GM23248 (cell line): ENCODE results near the gene RMI1. TPM values are rescaled to one million over a fixed set of nuclear protein-coding genes. Genes with fewer than 3 reads are reported as not detected.
A peak's percentile ranks its signal among the peaks of the same experiment; 100 is the strongest.

Source experiments
- DNase-seq: peaks from one replicate; pipeline ENCODE4 v3.0.0-alpha.2; 2015
- H2AFZ ChIP-seq: fragments of 200-600 bp; sonication (generic); 2 replicates; pipeline ENCODE4 v1.6.1; 2016; ENCODE audit warnings: antibody characterized with exemption
- H3F3A ChIP-seq: fragments of 200-600 bp; sonication (generic); 2 replicates; pipeline ENCODE4 v1.6.1; 2016; ENCODE audit warnings: mild to moderate bottlenecking, antibody characterized with exemption, mixed run types; ENCODE audit not compliant: insufficient read depth
- H3K27ac ChIP-seq: fragments of 200-600 bp; sonication (generic); 2 replicates; pipeline ENCODE4 v1.5.1; 2016; ENCODE audit warnings: mild to moderate bottlenecking
- H3K27me3 ChIP-seq: fragments of 200-600 bp; sonication (generic); replicated peaks from 2 replicates; pipeline ENCODE4 v1.6.1; 2016; ENCODE audit warnings: mild to moderate bottlenecking; ENCODE audit not compliant: insufficient read depth
- H3K36me3 ChIP-seq: fragments of 200-600 bp; sonication (generic); 2 replicates; pipeline ENCODE4 v1.6.1; 2016; ENCODE audit warnings: low read depth, mild to moderate bottlenecking
- H3K4me1 ChIP-seq: fragments of 200-600 bp; sonication (generic); 2 replicates; pipeline ENCODE4 v1.6.1; 2016; ENCODE audit warnings: mild to moderate bottlenecking; ENCODE audit not compliant: insufficient read depth
- H3K4me2 ChIP-seq: fragments of 200-600 bp; sonication (generic); one replicate; pipeline ENCODE4 v1.6.1; 2016; ENCODE audit warnings: mild to moderate bottlenecking; ENCODE audit not compliant: unreplicated experiment
- H3K4me3 ChIP-seq: fragments of 200-600 bp; sonication (generic); 2 replicates; pipeline ENCODE4 v1.5.1; 2016; ENCODE audit warnings: mild to moderate bottlenecking
- H3K79me2 ChIP-seq: fragments of 200-600 bp; sonication (generic); 2 replicates; pipeline ENCODE4 v1.6.1; 2016; ENCODE audit warnings: mild to moderate bottlenecking; ENCODE audit not compliant: insufficient read depth
- H3K9ac ChIP-seq: fragments of 200-600 bp; sonication (generic); 2 replicates; pipeline ENCODE4 v1.6.1; 2016; ENCODE audit warnings: mild to moderate bottlenecking
- H3K9me2 ChIP-seq: fragments of 200-600 bp; sonication (generic); 2 replicates; pipeline ENCODE4 v1.6.1; 2016; ENCODE audit warnings: mixed run types, mild to moderate bottlenecking, moderate library complexity; ENCODE audit not compliant: insufficient read depth
- H3K9me3 ChIP-seq: fragments of 200-600 bp; sonication (generic); one replicate; pipeline ENCODE4 v1.6.1; 2017; ENCODE audit warnings: low read depth
- H4K20me1 ChIP-seq: fragments of 200-600 bp; sonication (generic); 2 replicates; pipeline ENCODE4 v1.6.0; 2016; ENCODE audit not compliant: insufficient read depth
- EZH2 ChIP-seq: fragments of 200-600 bp; sonication (generic); IDR thresholded peaks from 2 replicates; pipeline ENCODE4 v1.6.1; 2018; ENCODE audit warnings: antibody characterized with exemption, mild to moderate bottlenecking; ENCODE audit not compliant: insufficient read depth, poor library complexity, severe bottlenecking
- EZH2phosphoT487 ChIP-seq: fragments of 200-600 bp; sonication (generic); IDR thresholded peaks from 2 replicates; pipeline ENCODE4 v1.6.1; 2018; ENCODE audit warnings: antibody characterized with exemption, moderate library complexity, mild to moderate bottlenecking, low read depth; ENCODE audit not compliant: insufficient read depth
- WGBS, 2 experiments: methylation state at CpG; one replicate each; pipeline ENCODE4 v1.1.6; 2015 to 2017; ENCODE audit warnings: low lambda C conversion rate in 2 of 2, low coverage in 1 of 2; ENCODE audit errors: missing lambda C conversion rate in 2 of 2; 5-methylcytosine and 5-hydroxymethylcytosine counted together
- in situ Hi-C: fragments of 300-500 bp; cut with MboI; formaldehyde crosslinking; loops from 2 replicates; pipeline ENCODE4 v1.15.0; 2020
- polyA plus RNA-seq: library from polyadenylated mRNA; unstranded; fragments of >200 nt; fragmentation: Nextera tagmentation; extraction: Ambion mirVana; gene quantifications from 2 replicates; pipeline ENCODE4 v1.2.1, GENCODE V29; 2016
- total RNA-seq: library from RNA; depleted of rRNA; stranded (reverse); fragments of >200 nt; shearing (Covaris generic); gene quantifications from 2 replicates; pipeline ENCODE4 v1.2.3, GENCODE V29; 2014

The RMI1 gene
- total and polyA plus RNA-seq, 2 experiments from 2014 or later, result 5.7 to 9.0 TPM

- H3F3A ChIP-seq, result peaks cover 29% of the 10 kb centered on the region
- no peaks in the 10 kb centered on the region for H3K9me3 ChIP-seq
- 89 to 93% methylated on average over 3 of the region's 3 CpGs for WGBS, 2 experiments
- TF ChIP-seq EZH2phosphoT487, result no peak
- TF ChIP-seq EZH2, result no peak
- H3K4me1 ChIP-seq, result peaks cover 24% of the 10 kb centered on the region
- H3K36me3 ChIP-seq, result peaks cover 4% of the 10 kb centered on the region; the same call in 1 of the 2 replicates
- H2AFZ ChIP-seq, result no peak overlapping the region
- H3K79me2 ChIP-seq, result no peaks in the 10 kb centered on the region
- peak; percentile 50 for DNase-seq
- H3K4me2 ChIP-seq, result no peak overlapping the region
- in situ Hi-C loops, result no loop called here
- no peaks in the 10 kb centered on the region for H3K27me3 ChIP-seq
- H3K27ac ChIP-seq, result 0 out of 2 replicates have a peak overlapping the region, but pooled peaks have one; percentile 13
- H3K9me2 ChIP-seq, result no peaks in the 10 kb centered on the region
- H4K20me1 ChIP-seq, result no peaks in the 10 kb centered on the region
- no peak overlapping the region for H3K9ac ChIP-seq
- no peak overlapping the region for H3K4me3 ChIP-seq
Observed at GRCh38 chr9:83933790-83934189, 46.8 kb upstream of the RMI1 start.

GRCh38 chr9:83934569-83935275 lies 45.9 kb upstream of the RMI1 start:
- WGBS, 2 experiments, result 87 to 90% methylated on average over 5 of the region's 5 CpGs
- TF ChIP-seq EZH2, result no peak
- no peak for TF ChIP-seq EZH2phosphoT487

DNA sequence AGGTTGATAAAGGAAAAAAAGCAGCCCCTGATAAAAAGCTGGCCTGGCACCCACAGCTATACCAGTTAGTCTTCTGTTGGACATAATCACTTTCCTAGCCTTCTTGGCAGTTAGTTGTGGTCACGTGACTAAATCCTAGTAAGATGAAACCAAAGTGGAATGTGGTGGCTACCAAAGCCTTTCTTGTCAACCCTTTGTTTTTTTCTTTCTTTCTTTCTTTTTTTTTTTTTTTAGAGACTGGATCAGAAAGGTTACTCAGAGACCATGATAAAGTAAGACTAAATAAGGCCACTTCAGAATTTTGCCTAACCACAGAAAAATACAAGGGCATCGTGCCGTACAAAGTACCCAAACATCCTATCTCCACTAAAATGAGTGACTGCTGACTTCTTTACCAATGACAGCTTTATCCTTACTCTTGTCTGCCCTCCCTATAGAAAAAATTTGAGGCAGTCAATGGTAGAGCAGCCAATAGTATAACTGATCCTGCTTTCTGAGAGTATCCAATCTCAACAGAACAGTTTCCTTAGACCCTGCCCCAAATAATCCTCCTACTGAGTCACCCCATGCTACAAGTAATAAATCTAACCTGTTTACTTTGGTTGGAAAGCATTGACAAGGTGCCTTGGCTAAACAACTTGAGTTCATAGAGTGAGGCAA lies 45.2 kb upstream of the RMI1 start:
- no peak for TF ChIP-seq EZH2
- TF ChIP-seq EZH2phosphoT487, result no peak
- no peaks in the 10 kb centered on the region for H3K79me2 ChIP-seq
- H3K4me3 ChIP-seq, result no peak overlapping the region
- peaks cover 24% of the 10 kb centered on the region for H3K4me1 ChIP-seq
- H3K9me3 ChIP-seq, result no peaks in the 10 kb centered on the region
- peak; percentile 86 for DNase-seq
- H4K20me1 ChIP-seq, result no peaks in the 10 kb centered on the region
- no peaks in the 10 kb centered on the region for H3K9me2 ChIP-seq
- H3K4me2 ChIP-seq, result peak overlapping the region; percentile 24
- peaks cover 4% of the 10 kb centered on the region; the same call in 1 of the 2 replicates for H3K36me3 ChIP-seq
- H3K27ac ChIP-seq, result no peak overlapping the region
- no peaks in the 10 kb centered on the region for H3K27me3 ChIP-seq
- 59 to 64% methylated on average over 3 of the region's 3 CpGs for WGBS, 2 experiments
- no peak overlapping the region for H3K9ac ChIP-seq
- H2AFZ ChIP-seq, result no peak overlapping the region
- in situ Hi-C loops, result no loop called here
- peaks cover 29% of the 10 kb centered on the region for H3F3A ChIP-seq

More at GRCh38 chr9:83934569-83935275, 45.9 kb upstream of the RMI1 start:
- Histone ChIP-seq H3K9me2 (no peaks in the 10 kb centered on the region), H3K79me2 (no peaks in the 10 kb centered on the region), H3K4me3 (no peak overlapping the region), H3K4me1 (peaks cover 24% of the 10 kb centered on the region), H2AFZ (no peak overlapping the region), H3K9me3 (no peaks in the 10 kb centered on the region), H4K20me1 (no peaks in the 10 kb centered on the region), H3K36me3 (peaks cover 4% of the 10 kb centered on the region; the same call in 1 of the 2 replicates), H3F3A (peaks cover 29% of the 10 kb centered on the region), H3K27me3 (no peaks in the 10 kb centered on the region), H3K9ac (no peak overlapping the region), H3K27ac (0 out of 2 replicates have a peak overlapping the region, but pooled peaks have one; percentile 13), H3K4me2 (peak overlapping the region; percentile 24)
- in situ Hi-C loops, result no loop called here
- DNase-seq, result peak; percentile 74

GRCh38 chr9:83936523-83936922 lies 44.1 kb upstream of the RMI1 start:
- in situ Hi-C loops, result no loop called here
- Histone ChIP-seq H4K20me1 (no peaks in the 10 kb centered on the region), H3K27ac (no peak overlapping the region), H3K27me3 (no peaks in the 10 kb centered on the region), H3K79me2 (no peaks in the 10 kb centered on the region), H3K9me3 (no peaks in the 10 kb centered on the region), H3K36me3 (peaks cover 4% of the 10 kb centered on the region; the same call in 1 of the 2 replicates), H3K4me3 (no peak overlapping the region), H3K4me1 (peaks cover 24% of the 10 kb centered on the region), H3F3A (peaks cover 29% of the 10 kb centered on the region), H3K9me2 (no peaks in the 10 kb centered on the region), H3K4me2 (no peak overlapping the region), H2AFZ (no peak overlapping the region), H3K9ac (no peak overlapping the region)
- 93 to 97% methylated on average over 6 of the region's 6 CpGs for WGBS, 2 experiments
- TF ChIP-seq EZH2, result no peak
- DNase-seq, result no peak
